KMS-11 (cell line): ENCODE data around the gene CSMD2.

Experiments used
- H2AFZ ChIP-seq: fragments of 200-600 bp; sonication (generic); 2 replicates; pipeline ENCODE4 v1.6.1; 2016; ENCODE audit warnings: antibody characterized with exemption, mixed run types, low read depth
- H3K27ac ChIP-seq: fragments of 200-600 bp; sonication (generic); 2 replicates; pipeline ENCODE4 v1.6.1; 2016; ENCODE audit warnings: mild to moderate bottlenecking, mixed run types
- H3K27me3 ChIP-seq: fragments of 200-600 bp; sonication (generic); 2 replicates; pipeline ENCODE4 v1.6.1; 2017; ENCODE audit warnings: mild to moderate bottlenecking, low read depth, mixed run types, moderate library complexity; ENCODE audit not compliant: insufficient read depth
- H3K36me3 ChIP-seq: fragments of 200-600 bp; sonication (generic); 2 replicates; pipeline ENCODE4 v1.6.1; 2017; ENCODE audit warnings: mild to moderate bottlenecking, mixed run types; ENCODE audit not compliant: insufficient read depth
- H3K4me1 ChIP-seq: fragments of 200-600 bp; sonication (generic); 2 replicates; pipeline ENCODE4 v1.6.1; 2016; ENCODE audit warnings: mild to moderate bottlenecking, low read depth, mixed run types; ENCODE audit not compliant: poor library complexity, severe bottlenecking
- H3K4me2 ChIP-seq: fragments of 200-600 bp; sonication (generic); 2 replicates; pipeline ENCODE4 v1.7.0; 2016; ENCODE audit warnings: mild to moderate bottlenecking, mixed run types
- H3K4me3 ChIP-seq: fragments of 200-600 bp; sonication (generic); IDR thresholded peaks from 2 replicates; pipeline ENCODE4 v1.6.1; 2017; ENCODE audit warnings: low read depth, low read length, mixed read lengths; ENCODE audit not compliant: insufficient read depth
- H3K79me2 ChIP-seq: fragments of 200-600 bp; sonication (generic); 2 replicates; pipeline ENCODE4 v1.6.1; 2016; ENCODE audit warnings: low read depth, mixed run types; ENCODE audit not compliant: insufficient read depth
- H3K9ac ChIP-seq: fragments of 200-600 bp; sonication (generic); 2 replicates; pipeline ENCODE4 v1.6.1; 2016; ENCODE audit warnings: mild to moderate bottlenecking, mixed run types
- H4K20me1 ChIP-seq: fragments of 200-600 bp; sonication (generic); 2 replicates; pipeline ENCODE4 v1.6.1; 2016; ENCODE audit warnings: mild to moderate bottlenecking, mixed run types; ENCODE audit not compliant: insufficient read depth
- CTCF ChIP-seq: fragments of 200-600 bp; sonication (generic); conservative IDR thresholded peaks from 2 replicates; pipeline ENCODE4 v1.6.1; 2017; ENCODE audit warnings: low read depth, mild to moderate bottlenecking, antibody characterized with exemption, low read length, moderate library complexity, mixed read lengths

Gene CSMD2

DNA sequence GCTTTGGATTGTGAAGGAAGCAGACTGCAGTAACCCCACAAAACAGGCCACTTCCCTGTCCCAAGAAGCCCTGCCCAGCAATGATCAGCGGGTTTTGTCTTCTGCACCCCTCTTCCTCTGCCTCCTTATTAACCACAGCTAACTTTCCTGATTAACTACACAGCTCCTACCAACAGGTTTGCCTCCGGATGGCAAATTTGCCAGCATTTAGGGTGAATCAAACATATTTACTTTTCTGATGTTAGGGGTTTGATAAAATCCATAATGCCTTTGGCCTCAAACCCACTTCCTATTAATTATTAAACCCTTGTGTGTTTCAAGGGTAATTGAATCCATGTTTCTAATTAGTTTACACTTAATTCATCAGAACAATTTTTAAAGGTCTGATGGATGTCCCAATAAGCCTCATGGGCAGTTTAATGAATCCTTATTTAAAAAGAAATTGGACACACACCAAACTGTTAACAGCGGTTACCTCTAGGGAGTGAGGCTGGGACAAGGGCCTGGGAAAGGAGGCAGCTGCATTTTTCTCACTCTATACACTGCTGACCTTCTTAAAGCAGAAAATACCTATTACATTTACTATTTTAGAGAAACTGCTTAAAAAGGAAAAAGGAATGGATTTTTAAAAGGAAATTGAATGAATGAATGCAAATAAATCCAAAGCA, 91.9 kb downstream of the CSMD2 start:
- H3K4me3 ChIP-seq: no peak overlapping the region
- no peak for TF ChIP-seq CTCF
- no peak overlapping the region for H3K9ac ChIP-seq
- no peaks in the 10 kb centered on the region for H3K4me1 ChIP-seq
- H2AFZ ChIP-seq: no peak overlapping the region
- no peaks in the 10 kb centered on the region for H3K36me3 ChIP-seq
- H3K27ac ChIP-seq: no peak overlapping the region
- no peak overlapping the region for H3K4me2 ChIP-seq
- no peaks in the 10 kb centered on the region for H4K20me1 ChIP-seq
- no peaks in the 10 kb centered on the region for H3K27me3 ChIP-seq
- H3K79me2 ChIP-seq: no peaks in the 10 kb centered on the region

DNA sequence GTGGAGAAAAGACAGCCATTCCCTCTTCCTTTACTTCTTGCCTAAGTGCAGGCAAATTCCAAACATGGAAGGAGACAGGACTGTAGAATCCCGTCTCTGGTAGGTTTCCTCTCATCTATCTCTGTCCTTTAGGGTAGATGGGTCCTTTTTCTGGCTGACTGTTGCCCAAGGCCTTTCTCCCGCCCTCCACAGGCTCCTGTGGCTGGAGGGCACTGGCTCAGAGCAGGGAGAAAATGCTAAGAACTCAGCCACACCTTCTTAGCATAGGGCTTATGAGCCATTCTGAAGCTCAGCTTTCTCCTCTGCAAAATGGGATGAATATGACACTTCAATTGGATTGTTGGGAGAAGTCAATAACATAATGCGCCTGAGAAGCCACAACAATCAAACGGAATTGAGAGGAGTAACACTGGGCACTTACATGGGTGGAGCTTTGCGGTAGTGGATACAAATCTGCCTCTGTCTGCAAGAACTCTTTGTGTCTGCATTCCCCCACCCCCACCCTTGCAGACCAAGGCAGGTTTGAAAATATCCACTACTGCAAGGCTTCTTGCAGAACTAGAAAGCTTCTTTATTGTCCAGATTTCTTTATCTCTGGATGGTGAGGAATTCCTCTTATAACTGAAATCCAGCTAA, 94.7 kb downstream of the CSMD2 start:
- Histone ChIP-seq H3K4me1 (no peaks in the 10 kb centered on the region), H3K27me3 (no peaks in the 10 kb centered on the region), H3K79me2 (no peaks in the 10 kb centered on the region), H3K9ac (no peak overlapping the region), H3K36me3 (no peaks in the 10 kb centered on the region), H2AFZ (no peak overlapping the region), H3K4me2 (no peak overlapping the region), H4K20me1 (no peaks in the 10 kb centered on the region), H3K27ac (no peak overlapping the region), H3K4me3 (no peak overlapping the region)
- TF ChIP-seq CTCF: no peak

- Histone ChIP-seq H3K4me2 (no peak overlapping the region), H3K4me1 (no peaks in the 10 kb centered on the region), H3K27ac (no peak overlapping the region), H3K4me3 (no peak overlapping the region), H3K36me3 (no peaks in the 10 kb centered on the region), H3K9ac (no peak overlapping the region), H4K20me1 (no peaks in the 10 kb centered on the region), H3K79me2 (no peaks in the 10 kb centered on the region), H2AFZ (no peak overlapping the region), H3K27me3 (no peaks in the 10 kb centered on the region)
- no peak for TF ChIP-seq CTCF
Measured at GRCh38 chr1:34066981-34067603, 97.9 kb downstream of the CSMD2 start.

DNA sequence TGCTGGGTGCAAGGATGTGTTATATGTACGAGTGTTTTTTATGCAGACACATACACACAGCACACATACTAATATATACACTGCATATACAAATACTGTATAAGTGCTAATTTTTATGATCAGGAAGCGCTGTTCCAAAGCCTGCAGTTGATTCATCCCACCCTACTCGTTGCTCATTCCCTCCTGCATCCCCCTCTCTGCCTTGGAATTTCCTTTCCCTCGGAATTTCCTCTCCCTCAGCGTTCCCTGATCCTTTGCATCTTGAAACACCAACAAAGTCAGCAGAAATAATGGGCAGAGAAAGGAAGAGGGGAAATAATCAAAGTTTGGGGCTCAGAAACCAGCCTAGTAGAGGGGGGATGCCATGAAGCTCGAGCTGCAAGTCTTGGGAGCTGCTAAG, 98.9 kb downstream of the CSMD2 start:
- no peak overlapping the region for H3K27ac ChIP-seq
- H3K27me3 ChIP-seq: no peaks in the 10 kb centered on the region
- no peak overlapping the region for H3K4me3 ChIP-seq
- H3K4me2 ChIP-seq: no peak overlapping the region
- H3K79me2 ChIP-seq: no peaks in the 10 kb centered on the region
- H3K9ac ChIP-seq: no peak overlapping the region
- H2AFZ ChIP-seq: no peak overlapping the region
- no peaks in the 10 kb centered on the region for H3K4me1 ChIP-seq
- H4K20me1 ChIP-seq: no peaks in the 10 kb centered on the region
- H3K36me3 ChIP-seq: no peaks in the 10 kb centered on the region
- no peak for TF ChIP-seq CTCF
